ENCODE measurements around the gene BST1.
A peak's percentile ranks its signal among the peaks of the same experiment; 100 is the strongest.

The BST1 gene, protein sequence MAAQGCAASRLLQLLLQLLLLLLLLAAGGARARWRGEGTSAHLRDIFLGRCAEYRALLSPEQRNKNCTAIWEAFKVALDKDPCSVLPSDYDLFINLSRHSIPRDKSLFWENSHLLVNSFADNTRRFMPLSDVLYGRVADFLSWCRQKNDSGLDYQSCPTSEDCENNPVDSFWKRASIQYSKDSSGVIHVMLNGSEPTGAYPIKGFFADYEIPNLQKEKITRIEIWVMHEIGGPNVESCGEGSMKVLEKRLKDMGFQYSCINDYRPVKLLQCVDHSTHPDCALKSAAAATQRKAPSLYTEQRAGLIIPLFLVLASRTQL

GRCh38 chr4:15702941-15703403 is at the start of gene BST1:
TSS of gene BST1 (plus strand) at chr4:15703065. CDS start at chr4:15703145, 80 bp downstream.
- no peak for DNase-seq (ENCODE audit: low spot score)

DNA sequence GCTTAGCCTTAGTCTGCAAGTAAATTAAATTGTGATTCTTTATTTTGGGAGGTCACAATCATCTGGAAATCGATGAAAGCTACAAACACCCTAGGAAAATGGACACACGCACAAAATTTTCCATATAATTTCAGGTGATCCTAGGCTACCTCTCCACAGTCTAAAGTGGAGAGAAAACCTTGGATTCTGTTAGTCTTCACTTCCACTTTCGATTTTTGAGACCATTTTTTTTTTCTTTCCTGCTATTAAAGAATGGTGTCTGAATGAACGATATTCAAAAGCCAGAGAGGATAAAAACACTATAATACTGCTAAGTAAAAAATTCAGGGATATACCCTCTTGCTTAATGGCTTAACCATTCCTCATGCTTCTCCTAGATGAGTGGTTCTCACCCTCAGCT is 49.4 kb upstream of the BST1 start:
- DNase-seq (ENCODE audit: low spot score): no peak

DNA sequence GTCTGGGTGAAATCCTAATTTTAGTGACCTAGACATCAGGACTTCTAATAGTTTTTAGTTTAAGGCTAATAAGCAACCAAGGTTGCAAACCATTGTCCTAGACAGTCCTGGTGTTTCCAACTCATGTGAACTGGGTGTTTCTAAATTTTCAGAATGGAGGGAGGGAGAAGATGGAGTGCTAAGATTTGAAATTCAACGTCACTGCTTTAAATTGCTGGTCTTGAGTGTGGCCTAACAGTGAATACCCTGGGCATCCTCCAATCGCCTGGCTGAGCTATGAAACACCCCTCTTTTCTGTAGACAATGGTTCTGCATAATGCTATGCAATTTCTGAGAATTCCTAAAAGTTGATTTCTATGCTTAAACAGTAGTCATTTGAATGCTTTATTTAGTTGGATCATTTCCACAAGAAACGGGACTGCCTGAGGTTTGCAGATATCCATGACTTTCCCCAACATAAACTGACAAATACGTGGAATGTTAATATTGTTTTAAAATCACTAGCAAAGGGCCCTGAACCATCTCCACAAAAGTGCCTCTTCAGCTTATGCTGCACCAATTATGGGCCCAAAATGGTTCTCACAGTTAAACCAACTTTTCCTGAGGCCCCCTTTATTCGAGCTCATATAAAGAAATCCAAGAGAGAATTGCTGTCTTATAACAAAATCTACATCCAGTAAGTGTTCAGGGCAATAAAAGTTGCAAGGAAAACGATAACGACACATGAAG is 48.8 kb upstream of the BST1 start:
- DNase-seq (ENCODE audit: low spot score): peak; percentile 64

DNA sequence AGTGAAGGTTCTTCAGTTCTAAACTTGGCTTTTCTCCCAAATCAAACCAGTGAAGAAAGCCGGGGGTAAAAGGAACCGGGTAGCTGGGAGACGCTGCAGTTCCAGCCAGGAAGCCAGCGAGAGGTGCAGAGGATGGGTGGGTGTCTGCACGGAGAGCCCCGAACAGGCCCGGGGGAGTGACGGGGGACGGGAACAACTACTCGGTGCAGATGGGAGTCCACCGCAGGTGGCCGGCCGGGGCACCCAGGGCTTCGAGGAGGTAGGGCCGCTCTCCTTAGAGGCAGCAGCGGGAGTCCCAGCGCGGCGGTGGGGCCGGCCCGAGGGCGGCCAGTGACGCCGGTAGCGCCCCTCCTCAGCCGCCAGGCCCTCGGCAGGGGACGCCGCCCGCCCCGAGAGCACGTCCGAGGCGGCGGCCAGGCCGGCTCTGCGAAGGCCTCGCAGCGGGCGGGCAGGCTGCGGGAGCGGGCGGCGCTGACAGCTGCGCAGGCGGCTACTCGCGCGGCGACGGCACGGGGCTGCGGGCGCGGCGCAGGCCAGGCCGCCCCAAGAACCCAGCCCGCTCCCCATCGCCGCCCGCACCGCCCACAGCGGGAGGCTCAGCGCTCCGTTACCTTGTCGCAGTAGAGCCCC is 48.2 kb upstream of the BST1 start:
- no peak for DNase-seq (ENCODE audit: low spot score)

- peak; percentile 80 for DNase-seq (ENCODE audit: low spot score)
Measured at GRCh38 chr4:15655223-15656037, 47.4 kb upstream of the BST1 start, which contains the start of gene FBXL5. TSS of gene FBXL5 (minus strand) at chr4:15655357. CDS start at chr4:15655287, 70 bp downstream.

GRCh38 chr4:15656038-15656470 is 46.8 kb upstream of the BST1 start:
- DNase-seq (ENCODE audit: low spot score): no peak

- no peak for DNase-seq (ENCODE audit: low spot score)
Measured at GRCh38 chr4:15657366-15657765, 45.5 kb upstream of the BST1 start.

DNA sequence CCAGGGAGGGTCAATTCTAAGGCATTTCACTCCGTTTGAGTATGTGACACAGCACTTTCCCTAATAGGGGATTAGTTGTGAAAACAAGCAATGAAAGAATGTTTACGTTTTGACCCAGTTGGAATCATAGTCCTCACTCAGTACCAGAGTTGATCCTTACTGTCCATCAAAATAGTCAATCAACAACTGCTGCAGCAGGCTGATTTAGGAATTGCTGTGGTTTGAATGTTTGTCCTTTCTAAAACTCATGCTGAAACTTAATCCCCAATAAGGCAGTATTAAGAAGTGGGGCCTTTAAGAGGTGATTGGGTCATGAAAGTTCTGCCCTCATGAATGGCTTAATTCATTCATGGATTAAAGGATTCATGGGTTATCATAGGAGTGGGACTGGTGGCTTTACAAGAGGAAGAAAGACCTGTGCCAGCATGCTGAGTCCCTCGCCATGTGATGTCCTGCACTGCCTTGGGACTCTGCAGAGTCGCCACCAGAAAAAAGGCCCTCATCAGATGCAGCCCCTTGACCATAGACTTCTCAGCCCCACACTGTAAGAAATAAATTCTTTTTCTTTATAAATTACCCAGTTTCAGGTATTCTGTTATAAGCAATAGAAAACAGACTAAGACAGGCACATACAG is 44.6 kb upstream of the BST1 start:
- no peak for DNase-seq (ENCODE audit: low spot score)

DNA sequence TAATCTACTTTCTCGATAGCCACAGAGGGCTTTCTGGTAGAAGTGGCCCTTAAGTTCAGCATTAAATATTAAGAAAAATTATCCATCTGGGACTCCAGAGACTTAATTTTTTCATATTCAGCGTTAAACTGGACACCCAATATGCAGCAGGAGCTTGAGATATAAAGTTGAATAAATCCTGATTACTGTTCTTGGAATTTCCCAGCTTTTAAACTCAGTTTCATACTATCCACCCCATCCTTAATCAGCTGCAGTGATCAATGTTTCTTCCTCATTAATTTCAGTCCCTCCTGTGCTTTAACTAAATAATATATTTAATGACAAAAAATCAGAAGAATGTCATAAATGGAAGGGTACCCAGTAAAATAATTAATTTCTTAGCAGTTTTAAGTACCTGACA is 44.1 kb upstream of the BST1 start:
- no peak for DNase-seq (ENCODE audit: low spot score)

DNA sequence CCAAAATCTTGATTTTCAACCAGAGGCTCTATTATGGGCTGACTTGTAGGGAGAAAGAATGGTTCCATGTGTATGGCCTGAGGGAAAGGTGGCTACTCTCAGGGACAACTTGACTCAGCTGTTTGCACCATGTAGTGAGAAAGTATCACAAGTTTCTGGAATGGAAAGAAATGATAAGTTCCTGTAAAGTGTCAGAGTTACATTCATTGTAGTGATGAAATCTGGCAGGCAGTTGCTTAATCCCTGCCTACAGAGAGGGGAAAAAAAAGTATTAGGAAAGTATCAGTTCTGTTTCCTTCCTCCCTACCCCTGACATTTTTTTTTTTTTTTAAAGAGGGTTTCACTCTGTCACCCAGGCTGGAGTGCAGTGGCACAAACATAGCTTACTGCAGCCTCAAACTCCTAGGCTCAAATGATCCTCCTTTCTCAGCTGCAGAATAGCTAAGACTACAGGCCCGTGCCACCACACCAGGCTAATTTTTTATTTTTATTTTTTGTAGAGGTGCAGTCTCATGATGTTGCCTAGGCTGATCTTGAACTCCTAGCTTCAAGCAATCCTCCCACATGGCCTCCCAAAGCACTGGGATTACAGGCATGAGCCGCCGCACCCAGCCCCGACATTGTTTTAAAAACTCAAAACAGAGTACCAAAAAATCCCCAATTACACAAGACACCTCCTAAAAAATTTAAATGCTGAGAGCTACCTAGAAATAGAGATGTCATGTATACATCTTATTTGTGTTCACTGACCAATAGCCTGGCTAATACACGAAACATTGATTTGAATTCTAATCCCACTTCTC is 42.9 kb upstream of the BST1 start:
- no peak for DNase-seq (ENCODE audit: low spot score)

- peak; percentile 89 for DNase-seq (ENCODE audit: low spot score)
Measured at GRCh38 chr4:15665753-15666365, 37.0 kb upstream of the BST1 start.

GRCh38 chr4:15667006-15667405 is 35.9 kb upstream of the BST1 start:
- no peak for DNase-seq (ENCODE audit: low spot score)

DNA sequence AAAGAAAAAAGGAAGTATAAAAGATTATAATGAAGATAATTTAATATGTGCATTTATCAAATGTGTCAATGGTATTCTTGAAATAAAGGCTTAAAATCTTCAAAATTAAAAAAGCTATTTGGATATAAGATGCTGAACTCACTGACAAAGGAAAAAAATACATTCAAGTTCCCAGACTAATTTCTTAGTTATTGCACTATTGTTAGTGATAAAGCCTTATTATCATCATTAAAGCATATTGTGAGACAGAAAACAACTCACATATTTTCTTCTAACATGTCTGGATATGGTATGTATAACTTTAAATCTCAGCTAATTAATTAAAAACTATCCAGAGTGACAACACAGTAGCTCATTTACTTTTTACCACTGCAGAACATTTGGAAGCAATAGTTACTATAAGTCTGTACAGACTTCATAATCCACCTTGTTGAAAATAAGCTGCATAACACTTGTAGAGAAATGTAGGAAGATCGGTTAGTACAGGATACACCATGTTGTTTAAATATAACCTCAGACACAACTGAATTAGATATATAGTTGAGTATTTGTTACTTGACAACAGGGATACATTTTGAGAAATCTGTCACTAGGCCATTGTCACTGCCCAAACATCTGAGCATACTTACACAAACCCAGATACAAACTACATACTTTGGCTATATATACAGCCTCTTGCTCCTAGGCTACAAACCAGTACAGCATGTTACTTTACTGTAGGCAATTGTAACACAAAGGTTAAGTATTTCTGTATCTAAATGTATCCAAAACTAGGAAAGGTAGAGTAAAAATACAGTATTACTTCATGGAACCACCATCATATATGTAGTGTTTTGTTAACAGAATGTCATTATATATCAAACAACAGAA is 34.1 kb upstream of the BST1 start:
- no peak for DNase-seq (ENCODE audit: low spot score)

DNA sequence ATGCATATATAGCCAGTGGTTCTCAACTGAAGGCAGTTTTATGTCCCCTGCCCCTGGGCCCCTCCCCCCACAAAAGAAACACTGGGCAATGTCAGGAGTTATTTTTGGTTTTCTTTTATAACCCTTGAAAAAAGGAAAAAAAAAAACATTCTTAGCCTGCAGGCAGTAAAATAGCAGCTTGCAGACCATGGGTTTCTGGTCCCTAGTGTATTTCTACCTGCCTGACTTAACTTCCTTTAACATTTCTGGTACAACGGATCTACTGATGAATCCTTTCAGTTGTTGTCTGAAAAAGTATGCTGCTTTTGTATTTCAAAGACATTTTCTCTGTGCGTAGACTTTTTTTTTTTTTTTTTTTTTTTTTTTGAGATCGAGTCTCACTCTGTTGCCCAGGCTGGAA is 32.3 kb upstream of the BST1 start:
- DNase-seq (ENCODE audit: low spot score): no peak

DNA sequence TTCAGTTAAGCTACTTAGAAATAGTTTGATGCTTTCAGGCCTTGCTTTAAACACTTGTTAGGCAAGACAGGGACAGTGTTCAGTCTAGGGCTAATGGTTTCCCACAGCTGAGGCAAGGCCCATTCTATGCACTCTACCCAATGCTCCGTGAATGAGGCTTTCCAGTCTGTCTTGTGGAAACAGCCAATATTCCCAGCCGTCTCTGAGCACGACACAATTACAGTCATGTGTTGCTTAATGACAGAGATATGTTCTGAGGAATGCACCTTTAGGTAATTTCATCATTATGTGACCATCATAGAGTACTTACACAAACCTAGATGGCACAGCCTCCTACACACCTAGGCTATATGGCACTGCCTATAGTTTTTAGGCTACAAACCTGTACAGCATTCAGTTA is 30.8 kb upstream of the BST1 start:
- DNase-seq (ENCODE audit: low spot score): no peak

GRCh38 chr4:15673337-15673736 is 29.5 kb upstream of the BST1 start:
- no peak for DNase-seq (ENCODE audit: low spot score)

DNA sequence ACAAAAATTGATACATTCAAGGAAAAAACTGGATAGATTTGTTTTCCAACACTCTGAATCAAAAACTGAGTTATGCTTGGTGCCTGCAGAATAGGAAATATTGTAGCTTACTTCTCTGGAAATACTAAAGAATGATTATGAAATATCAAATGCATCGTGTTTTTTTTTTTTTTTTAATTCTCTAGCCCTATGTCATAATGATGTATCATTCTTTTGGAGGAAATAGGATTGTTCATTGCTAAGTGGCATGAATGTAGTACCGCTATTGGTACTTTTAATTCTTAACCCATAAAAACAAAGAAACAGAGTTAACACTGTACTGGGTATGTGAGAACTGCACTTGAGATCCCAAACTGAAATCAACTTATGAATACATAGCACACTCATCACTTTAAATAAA is 28.8 kb upstream of the BST1 start:
- DNase-seq (ENCODE audit: low spot score): no peak

DNA sequence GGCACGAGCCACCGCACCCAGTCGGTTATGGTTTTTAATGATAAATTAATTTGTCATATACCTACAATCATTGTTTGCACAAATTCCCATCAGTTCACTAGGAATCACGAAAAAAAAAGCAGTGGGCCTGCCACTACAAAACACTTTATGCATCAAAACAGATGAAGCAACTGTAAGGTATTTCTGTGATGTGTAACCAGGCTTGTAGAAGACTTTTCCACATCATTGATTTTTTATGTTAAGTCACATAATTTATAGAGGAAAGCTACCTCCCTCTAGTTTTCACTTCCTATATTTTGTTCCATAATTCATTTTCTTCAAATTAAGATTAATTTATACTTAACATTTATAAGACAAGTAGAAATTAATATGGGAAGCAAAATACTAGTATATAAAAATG is 27.9 kb upstream of the BST1 start:
- no peak for DNase-seq (ENCODE audit: low spot score)

- DNase-seq (ENCODE audit: low spot score): no peak
Measured at GRCh38 chr4:15675356-15675755, 27.5 kb upstream of the BST1 start.
